Mucosa of rectum (tissue), 2 donors: ENCODE measurements around the gene COL8A1.
A peak's percentile ranks its signal among the peaks of the same experiment; 100 is the strongest.
"Not testable (repeated sequence)": the region's sequence is repeated elsewhere in the genome, so short reads cannot be mapped to it uniquely, and the experiment has no call there.

Source experiments
- H3K27ac ChIP-seq, 2 donors: one replicate each; pipeline ENCODE4 v1.7.0; 2013; ENCODE audit warnings: inconsistent platforms in 2 of 2, low read depth in 2 of 2, low read length in 2 of 2
- H3K27me3 ChIP-seq, 2 donors: one replicate each; pipeline ENCODE4 v1.7.0; 2013; ENCODE audit warnings: low read length in 2 of 2; ENCODE audit not compliant: control insufficient read depth in 2 of 2, insufficient read depth in 2 of 2
- H3K36me3 ChIP-seq, 2 donors: one replicate each; pipeline ENCODE4 v1.7.0; 2013; ENCODE audit warnings: low read length in 2 of 2; ENCODE audit not compliant: control insufficient read depth in 2 of 2, insufficient read depth in 2 of 2
- H3K4me1 ChIP-seq, 2 donors: one replicate each; pipeline ENCODE4 v1.7.0; 2013; ENCODE audit warnings: low read length in 2 of 2, mild to moderate bottlenecking in 1 of 2; ENCODE audit not compliant: control insufficient read depth in 2 of 2, insufficient read depth in 2 of 2
- H3K4me3 ChIP-seq, 2 donors: one replicate each; pipeline ENCODE4 v1.7.0; 2013; ENCODE audit warnings: low read length in 2 of 2
- H3K9ac ChIP-seq, 2 donors: one replicate each; pipeline ENCODE4 v1.7.0; 2013; ENCODE audit warnings: low read length in 2 of 2, low read depth in 1 of 2, mild to moderate bottlenecking in 1 of 2
- H3K9me3 ChIP-seq, 2 donors: one replicate each; pipeline ENCODE4 v1.7.0; 2013; ENCODE audit warnings: low read length in 2 of 2; ENCODE audit not compliant: control insufficient read depth in 2 of 2
- donor health status: healthy.
- donor health status: Normal muscosa, but diverticular disease.

Gene COL8A1

GRCh38 chr3:99834211-99834957 is 196.0 kb downstream of the COL8A1 start:
- no peaks in the 10 kb centered on the region for H3K9me3 ChIP-seq
- no peaks in the 10 kb centered on the region for H3K27me3 ChIP-seq
- no peak overlapping the region for H3K27ac ChIP-seq
- no peak overlapping the region for H3K9ac ChIP-seq
- no peak overlapping the region for H3K4me3 ChIP-seq
- peaks cover 0 to 3% of the 10 kb centered on the region in 2 donors for H3K4me1 ChIP-seq
- no peaks in the 10 kb centered on the region for H3K36me3 ChIP-seq

- Histone ChIP-seq H3K4me3 (no peak overlapping the region), H3K4me1 (peaks cover 0 to 3% of the 10 kb centered on the region in 2 donors), H3K9me3 (no peaks in the 10 kb centered on the region), H3K36me3 (no peaks in the 10 kb centered on the region), H3K27me3 (no peaks in the 10 kb centered on the region), H3K9ac (no peak overlapping the region), H3K27ac (no peak overlapping the region)
Observed at GRCh38 chr3:99836681-99837080, 198.3 kb downstream of the COL8A1 start.

- Histone ChIP-seq H3K36me3 (no peaks in the 10 kb centered on the region), H3K27me3 (no peaks in the 10 kb centered on the region), H3K9me3 (no peaks in the 10 kb centered on the region), H3K4me1 (peaks cover 0 to 3% of the 10 kb centered on the region in 2 donors), H3K27ac (no peak overlapping the region), H3K9ac (no peak overlapping the region), H3K4me3 (no peak overlapping the region)
Observed at GRCh38 chr3:99837715-99838114, 199.3 kb downstream of the COL8A1 start.

GRCh38 chr3:99838755-99839154 is 200.4 kb downstream of the COL8A1 start:
- Histone ChIP-seq H3K4me3 (no peak overlapping the region), H3K27ac (no peak overlapping the region), H3K9me3 (no peaks in the 10 kb centered on the region), H3K36me3 (no peaks in the 10 kb centered on the region), H3K9ac (no peak overlapping the region), H3K27me3 (no peaks in the 10 kb centered on the region), H3K4me1 (peaks cover 0 to 6% of the 10 kb centered on the region in 2 donors)

- H3K27me3 ChIP-seq = no peaks in the 10 kb centered on the region
- no peak overlapping the region for H3K27ac ChIP-seq
- no peak overlapping the region for H3K9ac ChIP-seq
- H3K4me1 ChIP-seq = peaks cover 0 to 8% of the 10 kb centered on the region in 2 donors
- no peaks in the 10 kb centered on the region for H3K9me3 ChIP-seq
- no peaks in the 10 kb centered on the region for H3K36me3 ChIP-seq
- H3K4me3 ChIP-seq = no peak overlapping the region
Observed at GRCh38 chr3:99839613-99840012, 201.2 kb downstream of the COL8A1 start.

GRCh38 chr3:99841949-99842348 is 203.6 kb downstream of the COL8A1 start:
- H3K27ac ChIP-seq, H3K36me3 ChIP-seq, H3K27me3 ChIP-seq, H3K4me3 ChIP-seq, H3K9me3 ChIP-seq, H3K4me1 ChIP-seq, H3K9ac ChIP-seq: not testable (repeated sequence)

GRCh38 chr3:99842826-99843589 is 204.6 kb downstream of the COL8A1 start:
- H3K27ac ChIP-seq = peak overlapping the region; percentile 35 to 60
- peaks cover 2 to 5% of the 10 kb centered on the region in 2 donors for H3K4me1 ChIP-seq
- no peaks in the 10 kb centered on the region for H3K9me3 ChIP-seq
- no peak overlapping the region for H3K9ac ChIP-seq
- no peaks in the 10 kb centered on the region for H3K36me3 ChIP-seq
- no peak overlapping the region for H3K4me3 ChIP-seq
- H3K27me3 ChIP-seq = no peaks in the 10 kb centered on the region

GRCh38 chr3:99843590-99844258 is 205.3 kb downstream of the COL8A1 start:
- peaks cover 2 to 5% of the 10 kb centered on the region in 2 donors for H3K4me1 ChIP-seq
- H3K27ac ChIP-seq = peak overlapping the region; percentile 35 to 60
- H3K9ac ChIP-seq = peak overlapping the region in 1 of 2 donors; percentile 15
- no peaks in the 10 kb centered on the region for H3K36me3 ChIP-seq
- no peak overlapping the region for H3K4me3 ChIP-seq
- H3K27me3 ChIP-seq = no peaks in the 10 kb centered on the region
- no peaks in the 10 kb centered on the region for H3K9me3 ChIP-seq

- Histone ChIP-seq H3K9me3 (no peaks in the 10 kb centered on the region), H3K27me3 (no peaks in the 10 kb centered on the region), H3K4me1 (peaks cover 2 to 5% of the 10 kb centered on the region in 2 donors), H3K36me3 (no peaks in the 10 kb centered on the region), H3K27ac (peak overlapping the region in 1 of 2 donors; percentile 1), H3K4me3 (no peak overlapping the region), H3K9ac (no peak overlapping the region)
Observed at GRCh38 chr3:99845331-99845730, 206.9 kb downstream of the COL8A1 start.

- Histone ChIP-seq H3K4me3 (no peak overlapping the region), H3K36me3 (peaks cover 0 to 3% of the 10 kb centered on the region in 2 donors), H3K4me1 (peaks cover 2 to 5% of the 10 kb centered on the region in 2 donors), H3K9me3 (no peaks in the 10 kb centered on the region), H3K27ac (peak overlapping the region; percentile 32 to 44), H3K9ac (no peak overlapping the region), H3K27me3 (no peaks in the 10 kb centered on the region)
Observed at GRCh38 chr3:99845999-99846398, 207.6 kb downstream of the COL8A1 start.
